HG03460 (cell line): Measurements from ENCODE around the gene CCDC192.

Experiments
- ATAC-seq: cut with Tn5 transposase; IDR thresholded peaks from one replicate; pipeline ENCODE4 v1.9.1; 2021; ENCODE audit not compliant: unreplicated experiment

CCDC192 gene

GRCh38 chr5:127912411-127912810 lies 209.2 kb downstream of the CCDC192 start:
- ATAC-seq: no peak

GRCh38 chr5:127916885-127917573 lies 213.8 kb downstream of the CCDC192 start:
- ATAC-seq: no peak

DNA sequence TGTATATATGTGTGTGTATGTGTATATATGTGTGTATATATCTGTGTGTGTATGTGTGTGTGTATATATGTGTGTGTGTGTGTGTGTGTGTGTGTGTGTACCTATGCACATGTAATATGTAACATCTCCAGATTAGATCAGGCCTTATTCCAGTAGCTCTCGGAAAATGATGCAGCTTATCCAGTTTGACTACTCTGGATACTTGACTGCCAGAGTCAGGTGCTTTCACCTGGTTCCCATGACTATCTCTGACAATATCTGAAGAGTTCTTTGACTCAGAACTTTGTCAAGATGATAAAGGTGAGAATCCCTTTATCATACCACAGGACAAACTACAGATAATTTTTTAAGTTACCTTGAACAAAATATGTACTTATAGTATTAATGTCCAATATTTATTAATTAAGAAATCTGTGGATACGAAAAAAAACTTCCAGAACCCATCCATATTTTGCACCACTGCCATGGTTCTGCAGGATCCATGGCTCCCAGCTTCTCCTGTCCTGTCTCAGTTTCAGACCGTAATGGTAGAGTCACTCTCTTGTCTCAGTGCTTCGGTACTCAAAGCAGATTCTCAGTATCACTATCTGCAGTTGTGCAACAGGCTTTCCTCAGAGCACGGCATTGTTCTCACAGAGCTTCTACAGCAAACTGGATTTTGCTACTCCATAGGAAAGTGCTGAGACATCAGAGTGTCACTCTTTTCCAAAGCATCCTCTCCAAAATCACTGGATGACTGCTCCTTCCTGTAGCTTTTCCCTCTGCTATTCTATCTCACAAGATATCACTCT lies 216.0 kb downstream of the CCDC192 start:
- ATAC-seq: no peak

DNA sequence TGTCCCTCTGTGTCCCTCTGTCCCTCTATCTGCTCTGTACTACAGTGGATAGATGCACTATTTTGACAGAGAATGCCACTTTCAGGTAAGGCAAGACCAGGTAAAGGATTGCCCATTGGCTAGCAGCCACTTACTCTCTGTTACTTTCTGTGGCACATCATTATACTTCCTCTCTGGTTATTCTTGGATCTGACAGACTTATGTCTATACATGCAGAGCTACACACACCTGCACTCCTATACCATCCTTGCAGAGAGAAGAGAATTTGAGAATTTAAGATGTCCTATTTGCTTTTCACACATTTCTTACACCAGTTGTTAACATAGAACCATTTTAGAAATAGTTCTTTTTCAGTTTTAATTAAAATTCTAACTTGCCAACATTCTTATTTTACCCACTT lies 216.6 kb downstream of the CCDC192 start:
- no peak for ATAC-seq

DNA sequence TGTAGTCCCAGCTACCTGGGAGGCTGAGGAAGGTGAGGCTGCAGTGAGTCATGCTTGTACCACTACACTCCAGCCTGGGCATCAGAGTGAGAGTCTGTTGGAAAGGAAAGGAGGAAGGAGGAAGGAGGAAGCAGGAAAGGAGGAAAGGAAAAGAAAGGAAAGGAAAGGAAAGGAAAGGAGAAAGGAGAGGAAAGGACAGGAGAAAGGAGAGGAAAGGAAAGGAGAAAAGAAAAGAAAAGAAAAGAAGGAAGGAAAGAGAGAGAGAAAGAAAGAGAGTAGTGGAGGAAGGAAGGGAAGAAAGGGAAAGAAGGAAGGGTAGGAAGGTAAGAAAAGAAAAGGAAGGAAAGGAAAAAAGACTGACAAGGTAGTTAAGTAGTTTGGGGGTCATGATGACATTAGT lies 217.7 kb downstream of the CCDC192 start:
- no peak for ATAC-seq

DNA sequence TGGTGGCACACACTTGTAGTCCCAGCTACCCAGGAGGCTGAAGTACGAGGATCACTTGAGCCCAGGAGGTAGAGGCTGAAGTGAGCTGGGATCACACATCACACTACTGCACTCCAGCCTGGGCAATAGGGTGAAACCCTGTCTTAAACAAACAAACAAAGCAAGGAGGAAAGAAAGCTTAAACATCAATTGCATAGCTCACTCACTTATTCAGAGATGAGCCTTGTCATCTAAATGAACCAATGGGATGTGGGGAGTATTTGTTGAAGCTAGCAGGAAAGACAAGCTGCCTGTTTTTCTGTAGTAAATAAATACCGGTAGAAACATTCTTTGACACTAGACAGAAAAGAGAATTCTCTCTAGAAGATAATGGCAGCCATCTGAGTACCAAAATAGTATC lies 219.4 kb downstream of the CCDC192 start:
- ATAC-seq: no peak

GRCh38 chr5:127923804-127924570 lies 220.8 kb downstream of the CCDC192 start:
- ATAC-seq: no peak

- no peak for ATAC-seq
Observed at GRCh38 chr5:127924606-127925005, 221.4 kb downstream of the CCDC192 start.

DNA sequence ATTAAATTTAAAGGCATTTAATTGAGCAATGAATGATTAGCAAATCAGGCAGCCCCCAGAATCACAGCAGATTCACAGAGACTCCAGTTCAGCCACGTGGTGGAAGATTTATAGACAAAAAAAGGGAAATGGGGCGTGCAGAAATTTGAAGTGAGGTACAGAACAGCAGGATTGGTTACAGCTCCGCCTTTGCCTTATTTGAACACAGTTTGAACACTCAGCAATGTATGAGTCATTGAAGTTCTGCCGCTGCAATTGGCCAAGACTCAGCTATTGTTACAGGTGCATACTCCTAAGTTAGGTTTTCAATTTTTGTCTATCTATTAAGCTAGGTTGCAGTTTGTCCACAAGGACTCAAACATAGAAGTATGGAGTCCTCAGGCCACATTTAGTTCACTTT lies 222.7 kb downstream of the CCDC192 start:
- no peak for ATAC-seq

DNA sequence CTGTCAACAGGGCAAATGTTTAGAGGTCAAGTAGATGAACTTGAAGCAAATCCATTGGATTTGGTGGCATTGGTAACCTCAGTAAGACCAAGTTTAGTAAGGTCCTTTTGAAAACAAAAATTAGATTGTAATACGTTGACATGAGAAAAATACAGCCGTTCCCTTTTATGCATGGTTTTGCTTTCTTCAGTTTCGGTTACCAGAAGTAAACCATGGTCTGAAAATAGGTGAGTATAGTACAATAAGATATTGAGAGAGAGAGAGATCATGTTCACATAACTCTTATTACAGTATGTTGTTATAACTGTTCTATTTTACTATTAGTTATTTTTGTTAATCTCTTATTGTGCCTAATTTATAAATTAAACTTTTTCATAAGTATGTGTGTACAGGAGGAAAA lies 223.8 kb downstream of the CCDC192 start:
- no peak for ATAC-seq

GRCh38 chr5:127928053-127928452 lies 224.9 kb downstream of the CCDC192 start:
- no peak for ATAC-seq

DNA sequence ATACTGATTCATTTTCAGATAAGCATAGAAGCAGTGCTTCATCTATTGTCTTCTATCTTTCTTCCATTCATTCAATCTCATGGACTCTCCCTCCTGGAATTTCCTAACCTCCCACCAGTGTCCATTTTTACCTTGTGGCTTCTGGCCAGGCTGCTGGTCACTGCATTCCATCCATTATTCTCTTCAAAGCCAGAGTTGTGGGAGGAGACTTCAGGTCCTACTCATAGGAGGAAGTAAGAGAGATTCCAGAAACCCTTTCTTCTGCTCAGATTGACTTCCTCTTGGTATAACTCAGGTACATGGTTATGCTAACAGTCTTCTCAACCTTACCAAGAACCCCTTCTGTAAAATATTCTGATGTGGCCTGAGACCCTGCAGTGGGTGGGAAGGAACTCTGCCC lies 227.1 kb downstream of the CCDC192 start:
- no peak for ATAC-seq

DNA sequence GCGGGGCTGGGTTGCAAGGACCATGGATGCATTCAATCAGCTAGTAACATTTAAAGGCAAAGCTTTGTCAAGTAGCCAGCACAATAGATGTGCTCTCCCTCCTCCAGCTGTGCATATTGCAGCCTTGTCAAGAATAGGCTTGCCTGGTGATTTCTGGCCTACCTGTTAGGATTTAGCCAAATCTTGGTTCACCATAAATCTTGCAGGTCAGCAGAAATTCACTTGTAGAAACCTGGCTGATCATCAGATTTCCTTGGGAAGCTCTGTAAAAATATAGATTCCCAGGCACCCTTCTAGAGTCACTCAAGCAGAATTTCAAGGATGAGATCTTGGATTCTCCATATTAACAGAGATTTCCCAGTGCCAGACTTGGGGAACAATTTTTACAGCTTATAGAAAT lies 228.2 kb downstream of the CCDC192 start:
- ATAC-seq: no peak

GRCh38 chr5:127933348-127933747 lies 230.2 kb downstream of the CCDC192 start:
- ATAC-seq: no peak

- no peak for ATAC-seq
Observed at GRCh38 chr5:127934791-127935256, 231.6 kb downstream of the CCDC192 start.

DNA sequence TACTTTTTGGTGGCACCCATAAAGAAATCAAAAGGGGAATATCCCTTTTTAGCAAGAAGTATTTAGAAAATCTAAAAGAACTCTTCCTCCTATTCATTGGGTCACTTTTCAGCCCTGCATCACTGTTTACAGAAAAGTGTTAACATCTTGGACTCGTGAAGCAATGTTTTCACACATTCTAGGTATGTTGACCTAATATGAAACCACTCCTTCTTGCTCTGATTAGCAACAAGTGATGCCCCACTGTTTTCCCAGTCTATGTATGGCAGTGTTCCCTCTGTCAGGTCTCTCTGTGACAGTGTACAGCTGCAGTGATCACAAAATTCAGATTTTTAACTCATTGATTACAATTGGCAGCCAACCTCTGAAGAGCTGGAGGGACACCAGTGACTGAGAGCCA lies 232.2 kb downstream of the CCDC192 start:
- ATAC-seq: no peak

GRCh38 chr5:127936439-127936972 lies 233.3 kb downstream of the CCDC192 start:
- ATAC-seq: no peak

DNA sequence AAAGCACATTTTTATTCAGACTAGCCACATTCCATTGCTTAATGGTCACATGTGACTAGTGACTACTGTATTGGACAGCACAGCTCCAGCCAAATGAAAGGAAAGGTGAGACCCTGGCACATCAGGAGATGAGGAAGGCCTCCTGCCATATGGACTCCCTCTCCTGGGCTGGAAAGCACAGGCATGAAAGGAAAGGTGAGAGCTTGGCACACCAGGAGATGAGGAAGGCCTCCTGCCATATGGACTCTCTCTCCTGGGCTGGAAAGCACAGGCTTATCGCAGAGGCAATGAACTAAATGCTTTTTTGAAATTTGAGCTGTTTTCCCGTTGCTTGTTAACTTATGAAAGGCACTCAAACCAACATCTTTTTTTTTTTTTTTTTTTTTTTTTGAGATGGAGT lies 235.6 kb downstream of the CCDC192 start:
- ATAC-seq: no peak

DNA sequence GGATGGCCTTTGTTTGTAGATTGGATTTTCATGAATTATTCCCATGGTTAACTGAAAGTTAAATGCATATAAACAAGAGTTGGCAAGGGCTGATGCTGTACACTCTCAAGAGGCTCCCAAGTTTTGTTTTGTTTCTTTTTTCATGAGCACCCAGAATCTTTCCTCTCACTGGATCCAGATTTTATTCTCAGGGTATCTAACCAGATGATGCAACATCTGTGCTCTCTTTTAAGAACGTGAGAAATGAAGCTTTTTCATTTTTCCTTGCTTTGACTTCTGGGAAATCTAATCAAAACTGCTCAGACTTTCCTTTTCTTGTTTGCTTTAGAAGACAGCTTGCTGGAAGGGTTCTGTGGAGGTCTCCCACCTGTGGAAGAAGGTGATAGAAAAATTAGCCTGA lies 237.7 kb downstream of the CCDC192 start:
- ATAC-seq: no peak

GRCh38 chr5:127941646-127942045 lies 238.5 kb downstream of the CCDC192 start:
- no peak for ATAC-seq

DNA sequence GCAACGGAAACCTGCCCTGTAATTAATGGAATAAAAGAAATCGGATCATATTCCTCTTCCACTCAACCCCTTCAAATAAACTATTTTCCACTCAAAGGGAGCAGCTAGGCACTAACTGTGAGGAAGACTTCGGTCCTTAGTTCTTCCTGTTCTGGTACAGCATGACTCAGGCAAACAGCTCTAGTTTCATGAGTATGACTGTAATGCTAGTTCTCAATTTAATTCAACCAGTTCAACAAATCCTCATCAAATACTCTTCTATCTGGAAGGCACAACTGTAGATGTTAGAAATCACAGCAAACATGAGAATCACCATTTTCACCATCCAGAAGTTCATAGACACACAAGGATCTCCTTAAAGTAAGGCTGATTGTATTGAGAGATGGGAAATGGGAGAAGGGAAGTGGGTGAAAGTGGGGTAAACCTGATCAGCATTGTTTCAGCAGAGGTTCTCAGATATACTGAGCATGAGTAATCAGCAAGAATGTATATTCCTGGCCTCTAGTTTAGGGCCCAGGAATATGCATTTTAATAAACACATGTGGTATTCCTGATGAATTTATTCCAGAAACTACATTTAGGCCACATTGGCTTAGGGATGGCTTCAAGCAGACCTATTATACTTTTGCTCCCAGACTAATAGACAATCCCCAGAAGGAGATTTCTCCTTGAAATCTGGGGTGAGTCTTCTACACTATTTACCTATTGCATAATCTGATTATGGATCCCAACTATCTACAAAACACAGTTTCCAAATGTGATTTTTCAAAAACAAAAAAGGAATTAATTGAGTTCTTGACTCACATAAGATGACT lies 239.3 kb downstream of the CCDC192 start:
- no peak for ATAC-seq
